HepG2 (cell line): Measurements from ENCODE around the gene PDZD7. TPM values are rescaled to one million over a fixed set of nuclear protein-coding genes. Genes with fewer than 3 reads are reported as not detected.
A peak's percentile ranks its signal among the peaks of the same experiment; 100 is the strongest.

Source experiments
- ATAC-seq: fragments of 200-7000 bp; cut with Tn5 transposase; 3 replicates; pipeline ENCODE4 v1.9.1; 2020; ENCODE audit warnings: mild to moderate bottlenecking, moderate library complexity
- BruUV-seq: library from RNA; stranded (reverse); fragments of 400-500 nt; replicated peaks from 2 replicates; lab custom pipeline; 2021; lab: Mats Ljungman, UMichigan
- CTCF ChIA-PET: fragments of 300-600 bp; formaldehyde crosslinking; extraction: SDS; loops from one replicate; lab custom pipeline; 2021; ENCODE audit warnings: low total read pairs, inconsistent platforms, low intra/inter-chr PET ratio; lab: Yijun Ruan, JAX
- POLR2A ChIA-PET: fragments of 350-600 bp; sonication (Branson Sonifier 250); formaldehyde crosslinking; loops from one replicate; lab custom pipeline; 2020; ENCODE audit warnings: antibody characterized with exemption, inconsistent platforms; lab: Yijun Ruan, JAX
- DNase-seq: peaks from one replicate; pipeline ENCODE4 v3.0.0-alpha.2; 2015; ENCODE audit warnings: low spot score
- FAIRE-seq: peaks from 3 replicates; lab custom pipeline; 2011; peaks lifted over from hg19 to GRCh38; lab: Jason Lieb, UNC
- H2AFZ ChIP-seq: one replicate; pipeline ENCODE4 v1.6.1; 2011; ENCODE audit warnings: low read length, inconsistent platforms
- H3K27ac ChIP-seq: fragments of 300-600 bp; 3 replicates; pipeline ENCODE4 v1.8.0; 2011; ENCODE audit warnings: mixed run types, mild to moderate bottlenecking, mixed read lengths, low read length, inconsistent platforms; ENCODE audit not compliant: insufficient read depth; ENCODE audit errors: extremely low read length
- H3K27me3 ChIP-seq, 2 experiments: fragments of 200-600 bp in 1 of 2; 2 replicates in 1 of 2; 3 replicates in 1 of 2; pipeline versions ENCODE4 v1.6.0 to v1.8.0; 2011; ENCODE audit warnings: low read length in 2 of 2, mild to moderate bottlenecking in 2 of 2, moderate library complexity in 2 of 2, inconsistent platforms in 1 of 2; ENCODE audit not compliant: insufficient read depth in 2 of 2, control insufficient read depth in 1 of 2
- H3K36me3 ChIP-seq, 2 experiments: fragments of 200-600 bp in 1 of 2; replicated peaks in 1 of 2; 2 replicates in 1 of 2; 3 replicates in 1 of 2; pipeline versions ENCODE4 v1.5.1 to v1.8.0; 2011; ENCODE audit warnings: low read length in 2 of 2, inconsistent platforms in 1 of 2; ENCODE audit not compliant: insufficient read depth in 2 of 2, control insufficient read depth in 1 of 2
- H3K4me1 ChIP-seq: 2 replicates; pipeline ENCODE4 v1.5.1; 2012; ENCODE audit warnings: low read length, inconsistent platforms; ENCODE audit not compliant: insufficient read depth
- H3K4me2 ChIP-seq: 2 replicates; pipeline ENCODE4 v1.6.0; 2011; ENCODE audit warnings: low read depth, low read length, inconsistent platforms
- H3K4me3 ChIP-seq, 3 experiments: fragments of 200-600 bp in 1 of 3; sonication (generic), shearing (Covaris generic) in 1 of 3; replicated peaks in 1 of 3; 2 replicates each; pipeline ENCODE4 v1.5.1; 2011 to 2016; ENCODE audit warnings: low read length in 3 of 3, inconsistent platforms in 2 of 3, low read depth in 2 of 3, mild to moderate bottlenecking in 2 of 3, control low read depth in 1 of 3, mixed read lengths in 1 of 3; ENCODE audit not compliant: insufficient read depth in 1 of 3
- H3K79me2 ChIP-seq: one replicate; pipeline ENCODE4 v1.6.1; 2011; ENCODE audit warnings: low read length, inconsistent platforms; ENCODE audit not compliant: insufficient read depth
- H3K9ac ChIP-seq: 2 replicates; pipeline ENCODE4 v1.6.0; 2011; ENCODE audit warnings: mild to moderate bottlenecking, low read depth, low read length, inconsistent platforms; ENCODE audit not compliant: insufficient read depth
- H3K9me3 ChIP-seq: 2 replicates; pipeline ENCODE4 v1.5.1; 2012; ENCODE audit warnings: mild to moderate bottlenecking, low read length
- H4K20me1 ChIP-seq: 2 replicates; pipeline ENCODE4 v1.6.0; 2011; ENCODE audit warnings: inconsistent platforms, mild to moderate bottlenecking, low read length, moderate library complexity; ENCODE audit not compliant: insufficient read depth
- ZBTB20 ChIP-seq: sonication (generic); formaldehyde crosslinking; IDR thresholded peaks from 2 replicates; pipeline ENCODE4 v1.8.1; 2023; ENCODE audit warnings: missing genetic modification reagents, low read depth, mild to moderate bottlenecking, borderline replicate concordance
- WGBS: methylation state at CpG from one replicate; pipeline ENCODE4 v1.1.6; 2017; ENCODE audit warnings: low lambda C conversion rate; 5-methylcytosine and 5-hydroxymethylcytosine counted together
- in situ Hi-C: cut with HindIII; loops from 2 replicates; pipeline ENCODE4 v1.10.0; 2017; ENCODE audit warnings: low pct_unique_long_range_greater_than_20kb; ENCODE audit not compliant: extremely low pct_ligation_motif_present
- intact Hi-C: fragments of 100-400 bp; cut with micrococcal nuclease; formaldehyde crosslinking; loops from one replicate; pipeline ENCODE4 v1.10.0; 2022; ENCODE audit not compliant: unreplicated experiment
- polyA plus RNA-seq, 8 experiments: library from polyadenylated mRNA; depleted of rRNA in 3 of 8; stranded (reverse) in 7 of 8; unstranded in 1 of 8; fragments of >200 nt; fragmentation: Illumina TruSeq in 4 of 8; extraction: Trizol in 4 of 8; gene quantifications; 2 replicates each; pipeline versions ENCODE4 v1.2.1 to v1.2.3, GENCODE V29; 2011 to 2016; ENCODE audit warnings: low read depth in 4 of 8, missing spikeins in 1 of 8, mixed read lengths in 1 of 8; ENCODE audit not compliant: insufficient read depth in 1 of 8
- total RNA-seq, 5 experiments: library from RNA; depleted of rRNA; stranded (reverse); fragments of >200 nt; fragmentation: Illumina TruSeq; extraction: Trizol; gene quantifications; 2 replicates each; pipeline ENCODE4 v1.2.3, GENCODE V29; 2016; ENCODE audit warnings: low read depth in 1 of 5
- TF ChIP-seq, protein P1 (sequence below): sonication (generic); formaldehyde crosslinking; IDR thresholded peaks from 2 replicates; pipeline ENCODE4 v1.4.0; 2020; ENCODE audit warnings: missing genetic modification reagents, borderline replicate concordance
- TF ChIP-seq, protein P2 (sequence below): sonication (generic); formaldehyde crosslinking; IDR thresholded peaks from 2 replicates; pipeline ENCODE4 v1.5.0; 2020; ENCODE audit warnings: missing genetic modification reagents

PDZD7 gene
- total and polyA plus RNA-seq, 2 of the 13 experiments (the other 11 are each of a cell fraction or from before 2014, with no cell fraction given), result 0.58 to 0.73 TPM

DNA sequence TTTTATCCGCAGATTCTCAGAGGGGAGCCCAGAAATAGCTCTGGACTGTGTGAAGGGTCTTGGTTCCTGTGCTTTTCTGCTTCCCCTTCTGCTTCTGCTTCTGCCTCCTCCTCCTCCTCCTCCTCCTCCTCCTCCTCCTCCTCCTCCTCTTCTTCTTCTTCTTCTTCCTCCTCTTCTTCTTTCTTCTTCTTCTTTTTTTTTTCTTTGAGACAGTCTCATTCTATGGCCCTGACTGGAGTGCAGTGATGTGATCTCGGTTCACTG lies 11.6 kb downstream of the PDZD7 start:
- TF ChIP-seq, protein P1, sequence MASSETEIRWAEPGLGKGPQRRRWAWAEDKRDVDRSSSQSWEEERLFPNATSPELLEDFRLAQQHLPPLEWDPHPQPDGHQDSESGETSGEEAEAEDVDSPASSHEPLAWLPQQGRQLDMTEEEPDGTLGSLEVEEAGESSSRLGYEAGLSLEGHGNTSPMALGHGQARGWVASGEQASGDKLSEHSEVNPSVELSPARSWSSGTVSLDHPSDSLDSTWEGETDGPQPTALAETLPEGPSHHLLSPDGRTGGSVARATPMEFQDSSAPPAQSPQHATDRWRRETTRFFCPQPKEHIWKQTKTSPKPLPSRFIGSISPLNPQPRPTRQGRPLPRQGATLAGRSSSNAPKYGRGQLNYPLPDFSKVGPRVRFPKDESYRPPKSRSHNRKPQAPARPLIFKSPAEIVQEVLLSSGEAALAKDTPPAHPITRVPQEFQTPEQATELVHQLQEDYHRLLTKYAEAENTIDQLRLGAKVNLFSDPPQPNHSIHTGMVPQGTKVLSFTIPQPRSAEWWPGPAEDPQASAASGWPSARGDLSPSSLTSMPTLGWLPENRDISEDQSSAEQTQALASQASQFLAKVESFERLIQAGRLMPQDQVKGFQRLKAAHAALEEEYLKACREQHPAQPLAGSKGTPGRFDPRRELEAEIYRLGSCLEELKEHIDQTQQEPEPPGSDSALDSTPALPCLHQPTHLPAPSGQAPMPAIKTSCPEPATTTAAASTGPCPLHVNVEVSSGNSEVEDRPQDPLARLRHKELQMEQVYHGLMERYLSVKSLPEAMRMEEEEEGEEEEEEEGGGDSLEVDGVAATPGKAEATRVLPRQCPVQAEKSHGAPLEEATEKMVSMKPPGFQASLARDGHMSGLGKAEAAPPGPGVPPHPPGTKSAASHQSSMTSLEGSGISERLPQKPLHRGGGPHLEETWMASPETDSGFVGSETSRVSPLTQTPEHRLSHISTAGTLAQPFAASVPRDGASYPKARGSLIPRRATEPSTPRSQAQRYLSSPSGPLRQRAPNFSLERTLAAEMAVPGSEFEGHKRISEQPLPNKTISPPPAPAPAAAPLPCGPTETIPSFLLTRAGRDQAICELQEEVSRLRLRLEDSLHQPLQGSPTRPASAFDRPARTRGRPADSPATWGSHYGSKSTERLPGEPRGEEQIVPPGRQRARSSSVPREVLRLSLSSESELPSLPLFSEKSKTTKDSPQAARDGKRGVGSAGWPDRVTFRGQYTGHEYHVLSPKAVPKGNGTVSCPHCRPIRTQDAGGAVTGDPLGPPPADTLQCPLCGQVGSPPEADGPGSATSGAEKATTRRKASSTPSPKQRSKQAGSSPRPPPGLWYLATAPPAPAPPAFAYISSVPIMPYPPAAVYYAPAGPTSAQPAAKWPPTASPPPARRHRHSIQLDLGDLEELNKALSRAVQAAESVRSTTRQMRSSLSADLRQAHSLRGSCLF (CRISPR knock-in tag), result no peak
- TF ChIP-seq, protein P2, sequence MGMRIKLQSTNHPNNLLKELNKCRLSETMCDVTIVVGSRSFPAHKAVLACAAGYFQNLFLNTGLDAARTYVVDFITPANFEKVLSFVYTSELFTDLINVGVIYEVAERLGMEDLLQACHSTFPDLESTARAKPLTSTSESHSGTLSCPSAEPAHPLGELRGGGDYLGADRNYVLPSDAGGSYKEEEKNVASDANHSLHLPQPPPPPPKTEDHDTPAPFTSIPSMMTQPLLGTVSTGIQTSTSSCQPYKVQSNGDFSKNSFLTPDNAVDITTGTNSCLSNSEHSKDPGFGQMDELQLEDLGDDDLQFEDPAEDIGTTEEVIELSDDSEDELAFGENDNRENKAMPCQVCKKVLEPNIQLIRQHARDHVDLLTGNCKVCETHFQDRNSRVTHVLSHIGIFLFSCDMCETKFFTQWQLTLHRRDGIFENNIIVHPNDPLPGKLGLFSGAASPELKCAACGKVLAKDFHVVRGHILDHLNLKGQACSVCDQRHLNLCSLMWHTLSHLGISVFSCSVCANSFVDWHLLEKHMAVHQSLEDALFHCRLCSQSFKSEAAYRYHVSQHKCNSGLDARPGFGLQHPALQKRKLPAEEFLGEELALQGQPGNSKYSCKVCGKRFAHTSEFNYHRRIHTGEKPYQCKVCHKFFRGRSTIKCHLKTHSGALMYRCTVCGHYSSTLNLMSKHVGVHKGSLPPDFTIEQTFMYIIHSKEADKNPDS (CRISPR knock-in tag), result 0 out of 2 replicates have a peak, but pooled peaks have one; percentile 28
- TF ChIP-seq ZBTB20 (CRISPR knock-in tag), result no peak
- peaks cover 1 to 13% of the 10 kb centered on the region in 2 experiments; a peak in 2 of 5 replicates for H3K27me3 ChIP-seq
- H3K9ac ChIP-seq, result peak overlapping the region; percentile 52; the same call in 1 of the 2 replicates
- H2AFZ ChIP-seq, result no peak overlapping the region
- H3K4me1 ChIP-seq, result peaks cover 29% of the 10 kb centered on the region
- no peaks in the 10 kb centered on the region for H4K20me1 ChIP-seq
- DNase-seq, result no peak
- peak overlapping the region; percentile 95 for H3K4me2 ChIP-seq
- no TSS peak for BruUV-seq
- no peak for FAIRE-seq
- in situ Hi-C loops, result no loop called here
- no peak for ATAC-seq
- intact Hi-C loops, result loop anchor here (2.0 kb wide), 1 partner anchor 47 kb away; no protein-coding TSS in a partner anchor
- H3K79me2 ChIP-seq, result no peaks in the 10 kb centered on the region
- WGBS, result 63% methylated on average over 2 of the region's 2 CpGs
- H3K4me3 ChIP-seq, result peak overlapping the region in 1 of 3 experiments; percentile 69; a peak in 2 of 6 replicates
- H3K9me3 ChIP-seq, result no peaks in the 10 kb centered on the region
- ChIA-PET POLR2A (interaction anchor here (1.0 to 6.0 kb wide), 7 partner anchors 9 to 49 kb away, joined by 3 to 56 read pairs (median 10); partner anchors contain the start of genes LZTS2, PDZD7 and SFXN3), CTCF (interaction anchor here (1.1 to 2.1 kb wide), 2 partner anchors 22 to 47 kb away, joined by 3 to 7 read pairs; no protein-coding TSS in a partner anchor)
- no peak overlapping the region for H3K27ac ChIP-seq
- no peaks in the 10 kb centered on the region for H3K36me3 ChIP-seq
